GM12891 (cell line): ENCODE results near the gene AGER.
A peak's percentile ranks its signal among the peaks of the same experiment; 100 is the strongest.
"Not testable (repeated sequence)": the region's sequence is repeated elsewhere in the genome, so short reads cannot be mapped to it uniquely, and the experiment has no call there.

ENCODE experiments used
- DNase-seq: peaks from one replicate; pipeline ENCODE4 v3.0.0; 2011; ENCODE audit warnings: low spot score; ENCODE audit not compliant: insufficient read length
- FAIRE-seq: peaks from 2 replicates; lab custom pipeline; 2011; peaks lifted over from hg19 to GRCh38; lab: Jason Lieb, UNC
- PAX5 ChIP-seq: IDR thresholded peaks from 2 replicates; pipeline ENCODE4 v1.6.1; 2011; ENCODE audit warnings: low read length, moderate library complexity, mild to moderate bottlenecking; ENCODE audit not compliant: insufficient read depth, severe bottlenecking
- POLR2A ChIP-seq: IDR thresholded peaks from 2 replicates; pipeline ENCODE4 v1.6.1; 2011; ENCODE audit warnings: low read depth, low read length, control low read depth
- POLR2AphosphoS5 ChIP-seq: IDR thresholded peaks from 2 replicates; pipeline ENCODE4 v1.6.1; 2011; ENCODE audit warnings: low read depth, low read length, control low read depth
- POU2F2 ChIP-seq: IDR thresholded peaks from 2 replicates; pipeline ENCODE4 v1.6.1; 2011; ENCODE audit warnings: low read depth, mild to moderate bottlenecking, control low read depth, low read length, moderate library complexity
- SPI1 ChIP-seq: IDR thresholded peaks from 2 replicates; pipeline ENCODE4 v1.6.1; 2011; ENCODE audit warnings: low read depth, low read length, control low read depth
- TAF1 ChIP-seq: IDR thresholded peaks from 2 replicates; pipeline ENCODE4 v1.6.1; 2011; ENCODE audit warnings: low read depth, low read length, control low read depth

AGER gene

GRCh38 chr6:32198866-32199265 lies 14.8 kb upstream of the AGER start:
- DNase-seq (no peak), FAIRE-seq (no peak)

GRCh38 chr6:32198345-32198696 lies 14.3 kb upstream of the AGER start:
- no peak for TF ChIP-seq POU2F2
- TF ChIP-seq POLR2A, result no peak
- no peak for TF ChIP-seq PAX5
- no peak for TF ChIP-seq TAF1
- TF ChIP-seq POLR2AphosphoS5, result no peak
- DNase-seq, result no peak
- FAIRE-seq, result no peak

More at GRCh38 chr6:32198866-32199265, 14.8 kb upstream of the AGER start:
- TF ChIP-seq POU2F2 (no peak), TAF1 (no peak), POLR2AphosphoS5 (no peak)

GRCh38 chr6:32196682-32197616 lies 12.9 kb upstream of the AGER start:
- peak; percentile 50 for FAIRE-seq
- TF ChIP-seq PAX5 (no peak), POLR2AphosphoS5 (no peak), POLR2A (no peak), SPI1 (no peak), POU2F2 (no peak), TAF1 (no peak)
- DNase-seq, result no peak

GRCh38 chr6:32195902-32196681 lies 12.0 kb upstream of the AGER start:
- DNase-seq (peak; percentile 64), FAIRE-seq (no peak)
- TF ChIP-seq POLR2A, result peak; percentile 82
- peak; percentile 64; the same call in 1 of the 2 replicates for TF ChIP-seq TAF1
- TF ChIP-seq POLR2AphosphoS5, result peak; percentile 86
- peak; percentile 29; the same call in 1 of the 2 replicates for TF ChIP-seq SPI1
- no peak for TF ChIP-seq POU2F2
- no peak for TF ChIP-seq PAX5

- DNase-seq (peak; percentile 93), FAIRE-seq (peak; percentile 96)
- TF ChIP-seq POLR2AphosphoS5 (no peak), POU2F2 (0 out of 2 replicates have a peak, but pooled peaks have one; percentile 1)
These were observed 11.5 kb upstream of the AGER start for GRCh38 chr6:32195652-32195901.

GRCh38 chr6:32194825-32195651 lies 11.0 kb upstream of the AGER start:
- peak; percentile 51; the same call in 1 of the 2 replicates for TF ChIP-seq TAF1
- TF ChIP-seq POU2F2, result 0 out of 2 replicates have a peak, but pooled peaks have one; percentile 35
- TF ChIP-seq POLR2AphosphoS5, result no peak
- no peak for TF ChIP-seq PAX5
- TF ChIP-seq POLR2A, result peak; percentile 52
- no peak for TF ChIP-seq SPI1
- peak; percentile 43 for FAIRE-seq
- DNase-seq, result no peak

- DNase-seq (no peak), FAIRE-seq (no peak)
- TF ChIP-seq POLR2AphosphoS5 (no peak), POU2F2 (no peak), PAX5 (no peak), TAF1 (no peak), POLR2A (no peak), SPI1 (no peak)
These were observed 10.3 kb upstream of the AGER start for GRCh38 chr6:32194388-32194787.

GRCh38 chr6:32193096-32193495 lies 9.0 kb upstream of the AGER start:
- not testable (repeated sequence) for DNase-seq, FAIRE-seq

GRCh38 chr6:32192608-32193039 lies 8.6 kb upstream of the AGER start, which contains the start of gene GPSM3:
Gene GPSM3, minus strand, starts transcription at chr6:32192643. Its CDS starts 130 bp downstream, at chr6:32192513.
- DNase-seq (no peak), FAIRE-seq (peak; percentile 54)
- TF ChIP-seq SPI1 (peak; percentile 64), POU2F2 (no peak), PAX5 (no peak), POLR2AphosphoS5 (no peak; the same call in 1 of the 2 replicates), POLR2A (no peak; the same call in 1 of the 2 replicates), TAF1 (peak; percentile 33)
